ENCODE measurements around the gene APOA1. TPM values are rescaled to one million over a fixed set of nuclear protein-coding genes. Genes with fewer than 3 reads are reported as not detected.

APOA1 gene
- polyA plus RNA-seq, 1 of the 3 experiments (the other 2 are of a cell fraction), result 0.20 TPM

DNA sequence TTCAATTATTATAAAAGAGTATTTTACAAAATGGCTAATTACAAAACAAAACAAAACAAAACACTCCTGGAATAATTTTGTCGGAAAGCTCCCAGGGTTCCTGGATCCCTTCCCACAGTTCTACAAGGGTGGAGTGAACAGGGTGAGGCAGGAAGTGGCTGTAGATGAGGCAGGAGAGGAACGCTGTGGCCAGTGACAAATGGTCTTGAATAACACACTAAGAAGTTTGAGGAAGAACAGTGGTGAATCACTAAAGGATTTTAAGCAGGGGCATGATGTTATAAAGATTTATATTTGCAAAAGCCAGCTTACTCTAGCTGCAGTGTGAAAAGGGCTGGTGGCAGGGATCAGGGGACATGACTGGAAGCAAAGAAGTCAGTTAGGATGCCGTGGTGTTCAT is 33.8 kb upstream of the APOA1 start:
- no peaks in the 10 kb centered on the region for H3K9me2 ChIP-seq
- peaks cover 6% of the 10 kb centered on the region for H3F3A ChIP-seq (replicated peaks; ENCODE audit: insufficient read depth)
- no peaks in the 10 kb centered on the region for H4K20me1 ChIP-seq (ENCODE audit: insufficient read depth)
- H3K9ac ChIP-seq, result peak overlapping the region; percentile 31; the same call in 1 of the 2 replicates
- H3K79me2 ChIP-seq (ENCODE audit: insufficient read depth), result no peaks in the 10 kb centered on the region
- POLR2A ChIA-PET, result no interaction called here
- H3K4me3 ChIP-seq (ENCODE audit: low read depth in 2 of 2, low read length in 1 of 2), result no peak overlapping the region
- CTCF ChIA-PET, result interaction anchor here (1.1 kb wide), 1 partner anchor 9 kb away, joined by 3 read pairs; no protein-coding TSS in a partner anchor
- H3K4me1 ChIP-seq (ENCODE audit: control insufficient read depth in 1 of 2, insufficient read depth in 2 of 2, low read depth in 1 of 2, low read length in 1 of 2), result peaks cover 3 to 7% of the 10 kb centered on the region in 2 experiments
- peak overlapping the region; percentile 16 to 64; a peak in 3 of 4 replicates for H3K27ac ChIP-seq (ENCODE audit: low read depth in 2 of 2, low read length in 1 of 2)
- whole genome bisulfite sequencing (ENCODE audit: low lambda C conversion rate), result 42% methylated on average over 3 of the region's 3 CpGs
- DNase-seq, result no peak
- H3K9me3 ChIP-seq, result no peaks in the 10 kb centered on the region
- TF ChIP-seq, protein P1, sequence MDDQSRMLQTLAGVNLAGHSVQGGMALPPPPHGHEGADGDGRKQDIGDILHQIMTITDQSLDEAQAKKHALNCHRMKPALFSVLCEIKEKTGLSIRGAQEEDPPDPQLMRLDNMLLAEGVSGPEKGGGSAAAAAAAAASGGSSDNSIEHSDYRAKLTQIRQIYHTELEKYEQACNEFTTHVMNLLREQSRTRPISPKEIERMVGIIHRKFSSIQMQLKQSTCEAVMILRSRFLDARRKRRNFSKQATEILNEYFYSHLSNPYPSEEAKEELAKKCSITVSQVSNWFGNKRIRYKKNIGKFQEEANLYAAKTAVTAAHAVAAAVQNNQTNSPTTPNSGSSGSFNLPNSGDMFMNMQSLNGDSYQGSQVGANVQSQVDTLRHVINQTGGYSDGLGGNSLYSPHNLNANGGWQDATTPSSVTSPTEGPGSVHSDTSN (IDR thresholded peaks at IDR 0.05), result peak; percentile 81
- TF ChIP-seq RAD21 (IDR thresholded peaks at IDR 0.05; ENCODE audit: low read length), result no peak
- TF ChIP-seq NRF1 (IDR thresholded peaks at IDR 0.05; ENCODE audit: low read depth, low read length), result no peak
- TF ChIP-seq, protein P2, sequence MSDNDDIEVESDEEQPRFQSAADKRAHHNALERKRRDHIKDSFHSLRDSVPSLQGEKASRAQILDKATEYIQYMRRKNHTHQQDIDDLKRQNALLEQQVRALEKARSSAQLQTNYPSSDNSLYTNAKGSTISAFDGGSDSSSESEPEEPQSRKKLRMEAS (IDR thresholded peaks at IDR 0.05; ENCODE audit: low read depth), result no peak
- peak; percentile 42; the same call in 1 of the 2 replicates for TF ChIP-seq JUND (IDR thresholded peaks at IDR 0.05)
- TF ChIP-seq TAF1 (IDR thresholded peaks at IDR 0.05; ENCODE audit: borderline replicate concordance, low read depth, low read length), result no peak
- TF ChIP-seq POLR2AphosphoS5 (IDR thresholded peaks at IDR 0.05; ENCODE audit: low read depth, low read length), result no peak
- no peak for TF ChIP-seq TEAD4 (IDR thresholded peaks at IDR 0.05; ENCODE audit: borderline replicate concordance, insufficient read depth)
- TF ChIP-seq, protein P3, sequence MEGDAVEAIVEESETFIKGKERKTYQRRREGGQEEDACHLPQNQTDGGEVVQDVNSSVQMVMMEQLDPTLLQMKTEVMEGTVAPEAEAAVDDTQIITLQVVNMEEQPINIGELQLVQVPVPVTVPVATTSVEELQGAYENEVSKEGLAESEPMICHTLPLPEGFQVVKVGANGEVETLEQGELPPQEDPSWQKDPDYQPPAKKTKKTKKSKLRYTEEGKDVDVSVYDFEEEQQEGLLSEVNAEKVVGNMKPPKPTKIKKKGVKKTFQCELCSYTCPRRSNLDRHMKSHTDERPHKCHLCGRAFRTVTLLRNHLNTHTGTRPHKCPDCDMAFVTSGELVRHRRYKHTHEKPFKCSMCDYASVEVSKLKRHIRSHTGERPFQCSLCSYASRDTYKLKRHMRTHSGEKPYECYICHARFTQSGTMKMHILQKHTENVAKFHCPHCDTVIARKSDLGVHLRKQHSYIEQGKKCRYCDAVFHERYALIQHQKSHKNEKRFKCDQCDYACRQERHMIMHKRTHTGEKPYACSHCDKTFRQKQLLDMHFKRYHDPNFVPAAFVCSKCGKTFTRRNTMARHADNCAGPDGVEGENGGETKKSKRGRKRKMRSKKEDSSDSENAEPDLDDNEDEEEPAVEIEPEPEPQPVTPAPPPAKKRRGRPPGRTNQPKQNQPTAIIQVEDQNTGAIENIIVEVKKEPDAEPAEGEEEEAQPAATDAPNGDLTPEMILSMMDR (IDR thresholded peaks at IDR 0.05), result no peak
- no peak; the same call in 1 of the 2 replicates for TF ChIP-seq FOSL2 (IDR thresholded peaks at IDR 0.05; ENCODE audit: borderline replicate concordance, low read depth)
- peak; percentile 56; the same call in 1 of the 2 replicates for TF ChIP-seq NFIC (IDR thresholded peaks at IDR 0.05; ENCODE audit: borderline replicate concordance)
- TF ChIP-seq, protein P4, sequence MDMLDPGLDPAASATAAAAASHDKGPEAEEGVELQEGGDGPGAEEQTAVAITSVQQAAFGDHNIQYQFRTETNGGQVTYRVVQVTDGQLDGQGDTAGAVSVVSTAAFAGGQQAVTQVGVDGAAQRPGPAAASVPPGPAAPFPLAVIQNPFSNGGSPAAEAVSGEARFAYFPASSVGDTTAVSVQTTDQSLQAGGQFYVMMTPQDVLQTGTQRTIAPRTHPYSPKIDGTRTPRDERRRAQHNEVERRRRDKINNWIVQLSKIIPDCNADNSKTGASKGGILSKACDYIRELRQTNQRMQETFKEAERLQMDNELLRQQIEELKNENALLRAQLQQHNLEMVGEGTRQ (IDR thresholded peaks at IDR 0.05; ENCODE audit: borderline replicate concordance, low read depth, low read length), result no peak
- no peak for TF ChIP-seq MXI1 (IDR thresholded peaks at IDR 0.05; ENCODE audit: low read depth, low read length)
- TF ChIP-seq RCOR1 (IDR thresholded peaks at IDR 0.05; ENCODE audit: low read length), result no peak
- TF ChIP-seq EZH2phosphoT487 (IDR thresholded peaks at IDR 0.05; ENCODE audit: borderline replicate concordance, low read depth), result no peak
- TF ChIP-seq EP300 (IDR thresholded peaks at IDR 0.05; ENCODE audit: borderline replicate concordance in 1 of 2, low read depth in 1 of 2, low read length in 1 of 2), result peak in 1 of 2 experiments; percentile 54; a peak in 1 of 4 replicates
- peak; percentile 79 for TF ChIP-seq TCF12 (IDR thresholded peaks at IDR 0.05)
- TF ChIP-seq YY1 (IDR thresholded peaks at IDR 0.05; ENCODE audit: low read depth), result no peak
- no peak for TF ChIP-seq REST (IDR thresholded peaks at IDR 0.05; ENCODE audit: low read depth, low read length)
- TF ChIP-seq ELF1 (IDR thresholded peaks at IDR 0.05), result no peak
- no peak for TF ChIP-seq GABPA (IDR thresholded peaks at IDR 0.05; ENCODE audit: low read depth)
- no peak for TF ChIP-seq GATA2 (CRISPR knock-in tag; IDR thresholded peaks at IDR 0.05)
- H2AFZ ChIP-seq (ENCODE audit: low read depth), result no peak overlapping the region; the same call in 1 of the 2 replicates
- H3K4me2 ChIP-seq, result peak overlapping the region; percentile 31; the same call in 1 of the 2 replicates
- no peaks in the 10 kb centered on the region for H3K27me3 ChIP-seq (ENCODE audit: insufficient read depth)
- H3K36me3 ChIP-seq (replicated peaks in 1 of 2; ENCODE audit: control insufficient read depth in 1 of 2, insufficient read depth in 2 of 2, low read length in 1 of 2), result peaks cover 30 to 61% of the 10 kb centered on the region in 2 experiments
